ENCODE results near the gene CALCOCO2. TPM values are rescaled to one million over a fixed set of nuclear protein-coding genes. Genes with fewer than 3 reads are reported as not detected.

Gene CALCOCO2, protein sequence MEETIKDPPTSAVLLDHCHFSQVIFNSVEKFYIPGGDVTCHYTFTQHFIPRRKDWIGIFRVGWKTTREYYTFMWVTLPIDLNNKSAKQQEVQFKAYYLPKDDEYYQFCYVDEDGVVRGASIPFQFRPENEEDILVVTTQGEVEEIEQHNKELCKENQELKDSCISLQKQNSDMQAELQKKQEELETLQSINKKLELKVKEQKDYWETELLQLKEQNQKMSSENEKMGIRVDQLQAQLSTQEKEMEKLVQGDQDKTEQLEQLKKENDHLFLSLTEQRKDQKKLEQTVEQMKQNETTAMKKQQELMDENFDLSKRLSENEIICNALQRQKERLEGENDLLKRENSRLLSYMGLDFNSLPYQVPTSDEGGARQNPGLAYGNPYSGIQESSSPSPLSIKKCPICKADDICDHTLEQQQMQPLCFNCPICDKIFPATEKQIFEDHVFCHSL
- total RNA-seq (ENCODE audit: low replicate concordance) = 74.5 and 99.7 TPM in 2 replicates
- long read RNA-seq, transcript CALCOCO2-201 (13 exons, 3,682 nt) = major isoform, 359 of 416 reads
- long read RNA-seq, partial matches to known transcripts = 21 of 416 reads
- long read RNA-seq, other reads (novel, unspliced or antisense) = 33 of 416 reads

DNA sequence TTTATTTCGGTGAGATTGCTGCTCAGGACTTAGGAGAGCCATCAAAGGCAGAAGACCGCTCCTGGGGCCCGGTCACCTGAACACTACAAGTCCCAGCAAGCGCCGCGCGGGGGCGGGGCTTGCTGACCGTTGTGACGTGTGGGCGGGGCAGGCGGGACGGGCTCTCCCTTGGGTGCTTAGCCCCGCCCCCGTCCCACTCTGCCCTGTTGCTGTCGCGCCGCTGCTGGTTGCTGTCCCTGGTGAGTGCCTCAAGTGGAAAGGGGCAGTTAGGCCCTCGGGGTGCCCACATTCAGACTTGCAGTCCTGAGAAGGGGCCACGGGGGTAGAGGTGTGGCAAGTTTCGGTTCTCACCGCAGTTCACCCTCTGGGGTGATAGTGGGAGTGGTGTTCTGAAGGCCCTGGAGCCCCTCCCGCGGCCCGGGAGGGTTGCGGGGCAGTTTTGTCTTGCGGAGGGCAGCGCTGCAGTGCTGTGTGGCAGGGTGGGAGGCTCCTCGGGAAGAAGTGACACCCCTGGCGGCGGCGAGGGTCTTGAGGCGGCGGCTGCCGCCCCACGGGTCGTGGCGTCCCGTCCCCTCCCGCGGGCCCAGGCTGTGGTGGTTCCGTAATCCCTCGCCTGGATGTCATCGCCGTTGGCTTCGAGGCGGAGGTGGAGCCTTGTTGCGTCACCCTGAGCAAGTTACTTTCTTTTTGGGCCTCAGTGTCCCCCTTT is at the start of gene CALCOCO2:
TSS of gene CALCOCO2 (plus strand) at position 196 of the 709 bp plus-strand sequence. CDS start 10,673 bp downstream, outside the sequence.
- H3K4me1 Mint-ChIP-seq (ENCODE audit: unreplicated experiment) = no peaks in the 10 kb centered on the region
- H3K9me3 Mint-ChIP-seq = no peaks in the 10 kb centered on the region
- TF ChIP-seq, protein P1, sequence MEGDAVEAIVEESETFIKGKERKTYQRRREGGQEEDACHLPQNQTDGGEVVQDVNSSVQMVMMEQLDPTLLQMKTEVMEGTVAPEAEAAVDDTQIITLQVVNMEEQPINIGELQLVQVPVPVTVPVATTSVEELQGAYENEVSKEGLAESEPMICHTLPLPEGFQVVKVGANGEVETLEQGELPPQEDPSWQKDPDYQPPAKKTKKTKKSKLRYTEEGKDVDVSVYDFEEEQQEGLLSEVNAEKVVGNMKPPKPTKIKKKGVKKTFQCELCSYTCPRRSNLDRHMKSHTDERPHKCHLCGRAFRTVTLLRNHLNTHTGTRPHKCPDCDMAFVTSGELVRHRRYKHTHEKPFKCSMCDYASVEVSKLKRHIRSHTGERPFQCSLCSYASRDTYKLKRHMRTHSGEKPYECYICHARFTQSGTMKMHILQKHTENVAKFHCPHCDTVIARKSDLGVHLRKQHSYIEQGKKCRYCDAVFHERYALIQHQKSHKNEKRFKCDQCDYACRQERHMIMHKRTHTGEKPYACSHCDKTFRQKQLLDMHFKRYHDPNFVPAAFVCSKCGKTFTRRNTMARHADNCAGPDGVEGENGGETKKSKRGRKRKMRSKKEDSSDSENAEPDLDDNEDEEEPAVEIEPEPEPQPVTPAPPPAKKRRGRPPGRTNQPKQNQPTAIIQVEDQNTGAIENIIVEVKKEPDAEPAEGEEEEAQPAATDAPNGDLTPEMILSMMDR (conservative IDR thresholded peaks at IDR 0.05) = no peak
- DNase-seq (ENCODE audit: extremely low spot score, unreplicated experiment) = peak; percentile 86
- H3K27me3 Mint-ChIP-seq = no peaks in the 10 kb centered on the region
- peak within 1 kb of the TSS; percentile 97 for H3K4me3 Mint-ChIP-seq
- peak within 1 kb of the TSS; percentile 93 for H3K27ac Mint-ChIP-seq
- no peaks in the 10 kb centered on the region for H3K36me3 Mint-ChIP-seq

DNA sequence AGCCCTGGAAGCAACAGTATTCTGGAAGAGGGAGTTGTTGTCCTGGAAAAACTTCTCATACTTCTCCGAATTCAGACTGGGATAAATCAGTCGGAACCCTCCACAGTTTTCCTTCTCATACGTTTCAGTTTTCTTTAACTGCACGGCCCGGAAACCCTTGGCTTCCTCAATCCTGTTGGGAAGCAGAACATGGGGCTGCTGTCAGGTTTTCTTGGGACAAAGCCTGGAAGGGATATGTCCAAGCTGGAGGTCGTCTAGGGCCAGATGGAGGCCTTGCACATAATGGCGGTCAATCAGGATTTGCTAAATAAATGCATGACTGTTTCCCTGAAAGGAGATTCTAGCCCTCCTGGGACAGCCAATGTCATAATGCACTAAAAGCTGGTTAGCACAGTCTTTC is 43.0 kb upstream of the CALCOCO2 start:
- H3K4me1 Mint-ChIP-seq (ENCODE audit: unreplicated experiment) = peaks cover 5% of the 10 kb centered on the region
- TF ChIP-seq, protein P1 (conservative IDR thresholded peaks at IDR 0.05) = no peak
- H3K36me3 Mint-ChIP-seq = no peaks in the 10 kb centered on the region
- H3K27ac Mint-ChIP-seq = no peak overlapping the region
- DNase-seq (ENCODE audit: extremely low spot score, unreplicated experiment) = no peak
- H3K27me3 Mint-ChIP-seq = peaks cover 74% of the 10 kb centered on the region
- H3K9me3 Mint-ChIP-seq = no peaks in the 10 kb centered on the region
- H3K4me3 Mint-ChIP-seq = no peak overlapping the region

DNA sequence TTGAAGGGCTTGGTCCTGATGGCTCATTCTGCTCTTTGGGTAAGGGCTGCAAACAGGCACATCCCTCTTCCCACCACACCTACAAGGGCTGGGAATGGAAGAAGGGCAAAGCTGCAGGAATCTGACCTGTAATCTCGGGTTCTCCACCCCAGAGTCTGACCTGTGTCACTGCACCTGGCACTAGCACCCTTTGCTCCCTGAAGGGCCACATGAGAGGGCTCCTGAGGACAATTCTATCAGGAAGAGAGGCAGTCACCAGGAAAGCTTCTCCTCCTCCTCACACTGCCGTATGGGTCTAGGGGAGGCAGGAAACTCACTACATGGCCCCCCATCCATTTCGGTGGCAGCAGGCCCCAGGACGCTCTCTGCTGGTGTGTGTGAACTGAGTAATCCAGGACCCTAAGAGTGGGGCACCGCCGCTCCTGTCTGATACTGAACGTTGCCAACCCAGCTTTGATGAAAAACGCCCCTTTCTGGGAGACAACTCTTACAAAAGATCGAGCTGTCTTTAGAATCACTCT is 40.2 kb upstream of the CALCOCO2 start:
- DNase-seq (ENCODE audit: extremely low spot score, unreplicated experiment) = no peak
- H3K9me3 Mint-ChIP-seq = no peaks in the 10 kb centered on the region
- TF ChIP-seq, protein P1 (conservative IDR thresholded peaks at IDR 0.05) = no peak
- no peaks in the 10 kb centered on the region for H3K36me3 Mint-ChIP-seq
- H3K4me1 Mint-ChIP-seq (ENCODE audit: unreplicated experiment) = peaks cover 10% of the 10 kb centered on the region
- peaks cover 68% of the 10 kb centered on the region for H3K27me3 Mint-ChIP-seq
- no peak overlapping the region for H3K4me3 Mint-ChIP-seq
- H3K27ac Mint-ChIP-seq = no peak overlapping the region

DNA sequence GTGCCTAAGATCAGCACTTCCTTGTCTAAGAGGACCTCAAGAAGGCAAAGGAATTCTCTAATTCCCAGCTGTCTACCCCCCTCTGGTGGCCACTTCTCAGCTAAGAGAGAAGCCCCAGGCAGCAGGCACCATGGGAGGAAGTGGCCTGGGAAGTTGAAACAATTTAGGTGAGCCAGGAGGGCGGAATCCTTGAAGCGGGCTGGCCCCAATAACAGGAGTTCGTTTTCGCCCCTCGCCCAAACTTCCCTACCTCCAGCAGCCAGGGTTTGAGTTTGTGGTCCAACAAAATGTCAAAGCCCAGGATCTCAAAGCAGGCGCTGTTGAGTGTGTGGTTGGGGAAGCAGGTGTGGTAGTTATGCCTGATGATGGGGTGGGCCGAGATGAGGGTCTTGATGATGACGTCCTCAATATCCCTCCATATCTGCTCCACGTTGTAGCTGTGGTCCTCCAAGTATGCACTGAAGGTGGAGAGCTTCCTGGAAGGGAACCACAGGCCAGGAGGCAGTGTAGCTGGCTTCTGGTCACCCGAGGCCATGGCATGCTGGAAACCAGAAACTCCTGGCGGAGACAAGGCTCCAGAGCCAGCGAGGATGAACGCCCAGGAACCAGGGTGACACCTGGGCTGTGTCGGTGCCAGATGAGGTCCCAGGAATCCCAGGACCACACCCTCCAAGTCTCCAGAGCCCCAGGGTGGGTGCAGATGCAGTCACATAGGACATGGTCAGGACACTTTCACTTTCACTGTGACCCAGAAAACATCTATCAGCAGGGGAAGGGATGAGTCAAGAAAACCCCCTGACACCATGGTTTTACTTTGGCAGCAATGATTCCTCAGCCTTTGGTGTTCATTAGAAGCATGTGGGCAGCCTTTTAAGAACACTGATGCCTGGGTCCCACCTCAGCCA is 39.5 kb upstream of the CALCOCO2 start:
- no peak overlapping the region for H3K4me3 Mint-ChIP-seq
- no peaks in the 10 kb centered on the region for H3K36me3 Mint-ChIP-seq
- peaks cover 15% of the 10 kb centered on the region for H3K4me1 Mint-ChIP-seq (ENCODE audit: unreplicated experiment)
- no peak for DNase-seq (ENCODE audit: extremely low spot score, unreplicated experiment)
- H3K9me3 Mint-ChIP-seq = no peaks in the 10 kb centered on the region
- peaks cover 65% of the 10 kb centered on the region for H3K27me3 Mint-ChIP-seq
- H3K27ac Mint-ChIP-seq = no peak overlapping the region
- TF ChIP-seq, protein P1 (conservative IDR thresholded peaks at IDR 0.05) = peak; percentile 84

All from type B pancreatic cell (in vitro differentiated cells).